Measurements from ENCODE around the gene WDR74.

The WDR74 gene

DNA sequence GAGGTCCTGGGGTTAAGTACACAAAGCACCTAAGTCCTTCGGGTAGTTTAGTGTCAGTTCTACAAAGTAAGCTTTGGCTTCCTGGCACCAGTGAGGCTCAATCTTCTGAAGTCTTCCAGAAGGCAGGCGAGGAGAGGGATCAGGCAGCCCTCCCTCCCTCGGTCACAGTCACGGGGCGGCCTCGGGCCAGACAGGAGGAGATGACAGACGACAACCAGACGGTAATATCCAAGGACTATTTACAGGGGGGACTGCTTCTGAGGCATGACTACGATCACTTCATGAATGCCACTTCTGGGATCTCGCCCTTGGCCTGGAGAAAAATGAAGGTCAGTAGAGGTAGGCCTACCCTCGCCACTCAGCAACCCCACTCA is 47.2 kb downstream of the WDR74 start:
- peak overlapping the region; percentile 47 to 72; a peak in 3 of 4 replicates for H3K4me3 ChIP-seq (ENCODE audit: low read depth in 1 of 2, low read length in 2 of 2)
- no peak for TF ChIP-seq EZH2 (IDR thresholded peaks at IDR 0.05; ENCODE audit: borderline replicate concordance, low read depth, low read length, severe bottlenecking)
- TF ChIP-seq CTCF (IDR thresholded peaks at IDR 0.05; ENCODE audit: borderline replicate concordance, extremely low read depth, low read length, poor library complexity, severe bottlenecking), result no peak
- DNase-seq (peak; percentile 30), ATAC-seq (ENCODE audit: insufficient read depth, low read depth) (peak; percentile 10)
- H3K9me3 ChIP-seq (ENCODE audit: insufficient read depth, low read length, severe bottlenecking), result no peaks in the 10 kb centered on the region
- H3K27me3 ChIP-seq (ENCODE audit: insufficient read depth, low read length, poor library complexity), result no peaks in the 10 kb centered on the region
- H3K4me2 ChIP-seq (ENCODE audit: insufficient read depth, low read length), result peak overlapping the region; percentile 92
- peaks cover 84% of the 10 kb centered on the region for H3K36me3 ChIP-seq (ENCODE audit: insufficient read depth, low read length)
- peaks cover 51% of the 10 kb centered on the region for H3K4me1 ChIP-seq (ENCODE audit: insufficient read depth, low read length)
- H3K79me2 ChIP-seq (ENCODE audit: insufficient read depth, low read length), result peaks cover 52% of the 10 kb centered on the region
- no peak overlapping the region; the same call in 1 of the 2 replicates for H2AFZ ChIP-seq (ENCODE audit: low read depth, low read length)
- H3K9ac ChIP-seq (ENCODE audit: low read depth, low read length), result peak overlapping the region; percentile 78
- H3K27ac ChIP-seq (ENCODE audit: low read length), result peak overlapping the region; percentile 37
- no peaks in the 10 kb centered on the region for H4K20me1 ChIP-seq (ENCODE audit: insufficient read depth, low read length)

DNA sequence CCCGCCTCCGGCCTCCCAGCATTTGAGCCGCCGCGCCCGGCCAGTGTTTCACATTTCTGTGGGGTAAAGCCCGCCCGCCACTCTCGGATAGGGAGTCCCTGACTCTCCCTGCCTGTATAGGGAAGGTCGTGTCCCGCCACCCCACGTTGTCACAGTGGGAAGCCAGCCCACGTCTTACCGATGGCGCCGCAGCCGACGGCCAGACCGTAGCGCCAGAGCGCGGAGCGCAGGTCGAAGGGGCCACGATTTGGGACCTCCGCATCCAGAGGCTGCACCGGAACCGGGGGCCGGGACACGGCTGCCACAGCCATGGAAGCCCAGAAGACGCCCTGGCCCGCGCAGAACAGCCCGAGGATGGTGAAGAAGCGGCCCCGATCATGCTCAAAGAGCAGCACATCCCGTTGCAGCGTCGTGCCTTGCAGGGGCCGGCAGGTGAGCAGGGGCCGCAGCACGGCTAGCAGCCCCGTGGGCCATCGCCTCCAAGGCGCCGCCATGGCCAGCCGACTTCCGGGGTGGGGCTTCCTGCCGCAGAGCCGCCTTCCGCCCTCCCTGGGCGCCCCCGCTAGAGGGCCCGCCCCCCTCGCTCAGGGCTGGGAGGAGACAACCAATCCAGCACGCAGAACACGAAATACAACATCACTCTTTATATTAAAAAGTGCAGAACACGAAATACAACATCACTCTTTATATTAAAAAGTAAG is 47.7 kb downstream of the WDR74 start, which contains the start of gene TMEM223:
Gene TMEM223 (minus strand): TSS at position 506 of the 701 bp plus-strand sequence. CDS start 12 bp downstream, at position 494.
- TF ChIP-seq EZH2 (IDR thresholded peaks at IDR 0.05; ENCODE audit: borderline replicate concordance, low read depth, low read length, severe bottlenecking) (no peak), CTCF (IDR thresholded peaks at IDR 0.05; ENCODE audit: borderline replicate concordance, extremely low read depth, low read length, poor library complexity, severe bottlenecking) (no peak)
- ATAC-seq (ENCODE audit: insufficient read depth, low read depth) (peak; percentile 83), DNase-seq (peak; percentile 91)
- Histone ChIP-seq H3K9me3 (ENCODE audit: insufficient read depth, low read length, severe bottlenecking) (no peaks in the 10 kb centered on the region), H3K27ac (ENCODE audit: low read length) (peak within 1 kb of the TSS; percentile 73), H3K9ac (ENCODE audit: low read depth, low read length) (peak within 1 kb of the TSS; percentile 78), H3K79me2 (ENCODE audit: insufficient read depth, low read length) (peaks cover 54% of the 10 kb centered on the region), H2AFZ (ENCODE audit: low read depth, low read length) (peak within 1 kb of the TSS; percentile 71), H3K4me1 (ENCODE audit: insufficient read depth, low read length) (peaks cover 51% of the 10 kb centered on the region), H3K4me2 (ENCODE audit: insufficient read depth, low read length) (peak within 1 kb of the TSS; percentile 92), H3K4me3 (ENCODE audit: low read depth in 1 of 2, low read length in 2 of 2) (peak within 1 kb of the TSS; percentile 47 to 72), H4K20me1 (ENCODE audit: insufficient read depth, low read length) (no peaks in the 10 kb centered on the region), H3K27me3 (ENCODE audit: insufficient read depth, low read length, poor library complexity) (no peaks in the 10 kb centered on the region), H3K36me3 (ENCODE audit: insufficient read depth, low read length) (peaks cover 78% of the 10 kb centered on the region)

DNA sequence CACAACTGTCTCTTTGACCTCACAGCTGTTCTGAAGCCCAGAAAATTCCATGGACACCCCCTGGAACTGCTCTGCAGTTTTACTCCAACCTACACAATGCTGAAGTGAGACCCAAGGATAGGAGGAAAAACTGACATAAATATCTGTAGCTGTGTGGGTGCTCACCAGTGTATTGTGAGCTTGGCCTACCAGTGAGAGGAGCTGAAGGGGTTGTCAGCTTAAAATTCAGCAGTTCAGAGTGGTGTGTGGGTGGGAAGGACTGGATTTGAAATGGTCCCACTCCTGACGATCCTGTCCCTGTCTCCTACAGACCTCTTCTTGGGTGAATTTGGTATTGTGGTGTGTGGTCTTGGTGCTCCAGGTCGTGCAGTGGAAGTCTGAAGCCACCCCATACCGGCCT is 49.8 kb downstream of the WDR74 start:
- Histone ChIP-seq H3K27ac (ENCODE audit: low read length) (no peak overlapping the region), H3K79me2 (ENCODE audit: insufficient read depth, low read length) (peaks cover 60% of the 10 kb centered on the region), H3K36me3 (ENCODE audit: insufficient read depth, low read length) (peaks cover 66% of the 10 kb centered on the region), H2AFZ (ENCODE audit: low read depth, low read length) (no peak overlapping the region), H3K4me3 (ENCODE audit: low read depth in 1 of 2, low read length in 2 of 2) (no peak overlapping the region), H3K9me3 (ENCODE audit: insufficient read depth, low read length, severe bottlenecking) (no peaks in the 10 kb centered on the region), H3K4me2 (ENCODE audit: insufficient read depth, low read length) (peak overlapping the region; percentile 92; the same call in 1 of the 2 replicates), H3K9ac (ENCODE audit: low read depth, low read length) (0 out of 2 replicates have a peak overlapping the region, but pooled peaks have one; percentile 83), H3K4me1 (ENCODE audit: insufficient read depth, low read length) (peaks cover 61% of the 10 kb centered on the region), H4K20me1 (ENCODE audit: insufficient read depth, low read length) (no peaks in the 10 kb centered on the region), H3K27me3 (ENCODE audit: insufficient read depth, low read length, poor library complexity) (no peaks in the 10 kb centered on the region)
- TF ChIP-seq CTCF (IDR thresholded peaks at IDR 0.05; ENCODE audit: borderline replicate concordance, extremely low read depth, low read length, poor library complexity, severe bottlenecking) (no peak), EZH2 (IDR thresholded peaks at IDR 0.05; ENCODE audit: borderline replicate concordance, low read depth, low read length, severe bottlenecking) (no peak)
- no peak for ATAC-seq (ENCODE audit: insufficient read depth, low read depth)
- DNase-seq, result no peak
